H1 (cell line): Measurements from ENCODE around the gene RAD23A. TPM values are rescaled to one million over a fixed set of nuclear protein-coding genes. Genes with fewer than 3 reads are reported as not detected.

Experiments
- ASH2L ChIP-seq: fragments of 200-600, 300-600 bp; sonication (generic); IDR thresholded peaks from one replicate; pipeline ENCODE4 v1.7.1; 2017; ENCODE audit warnings: low read length
- POU5F1 ChIP-seq: IDR thresholded peaks from 2 replicates; pipeline ENCODE4 v1.6.1; 2011; ENCODE audit warnings: low read depth, mild to moderate bottlenecking, low read length, moderate library complexity
- TAF1 ChIP-seq: IDR thresholded peaks from 2 replicates; pipeline ENCODE4 v1.6.1; 2011; ENCODE audit warnings: mild to moderate bottlenecking, low read depth, low read length
- polyA plus RNA-seq, 7 experiments: library from polyadenylated mRNA; depleted of rRNA in 3 of 7; stranded (reverse) in 5 of 7; unstranded in 2 of 7; fragments of >200 nt in 5 of 7; fragments of 200-250 nt in 2 of 7; gene quantifications; 1 replicate in 5 of 7; 2 replicates in 1 of 7; 4 replicates in 1 of 7; pipeline versions ENCODE4 v1.2.1 to v1.2.3, GENCODE V29; 2011 to 2013; ENCODE audit warnings: missing spikeins in 2 of 7, mixed read lengths in 2 of 7
- total RNA-seq: library from RNA; stranded (reverse); fragmentation: NEBNext Ultra II Directional; extraction: Animal tissue kit (Norgen Biotek cat#: 25700); gene quantifications from 2 replicates; pipeline ENCODE4 v1.2.1, GENCODE V29; 2021
- TF ChIP-seq, protein P1 (sequence below): fragments of 300-600 bp; sonication (generic); IDR thresholded peaks from 2 replicates; pipeline ENCODE4 v1.7.1; 2012; ENCODE audit warnings: low read length, moderate library complexity, mild to moderate bottlenecking, inconsistent platforms; ENCODE audit not compliant: insufficient replicate concordance

RAD23A gene
- total and polyA plus RNA-seq, 2 of the 8 experiments (the other 6 are each of a cell fraction or from before 2014, with no cell fraction given), result 40.0 to 76.1 TPM

DNA sequence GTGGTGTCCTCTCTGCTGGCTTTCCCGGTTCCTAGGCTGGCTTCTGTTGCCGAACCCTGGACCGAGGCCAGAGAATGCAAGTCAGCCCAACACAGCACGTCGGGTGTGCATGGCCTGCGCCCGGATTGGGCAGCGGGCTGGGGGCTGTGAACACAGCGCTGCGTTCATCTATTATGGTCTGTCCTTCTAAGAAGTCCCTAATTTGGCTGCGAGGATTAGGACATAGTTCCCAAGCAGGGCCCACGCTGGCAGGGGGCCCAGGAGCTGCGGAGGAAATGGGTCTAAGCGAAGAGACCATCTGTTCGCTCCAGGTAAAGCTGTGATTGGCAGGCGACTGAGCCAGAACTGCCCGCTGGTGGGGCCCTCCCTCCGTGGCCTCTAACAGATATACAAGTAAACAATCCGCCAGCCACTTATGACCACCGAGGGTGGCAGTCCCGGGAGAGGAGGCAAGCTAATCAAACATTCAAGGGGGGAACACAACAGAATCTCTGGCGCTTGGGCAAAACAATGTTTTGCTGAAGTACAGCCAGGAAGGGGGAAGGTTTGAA, 32.6 kb upstream of the RAD23A start (continued):
- TF ChIP-seq, protein P1, sequence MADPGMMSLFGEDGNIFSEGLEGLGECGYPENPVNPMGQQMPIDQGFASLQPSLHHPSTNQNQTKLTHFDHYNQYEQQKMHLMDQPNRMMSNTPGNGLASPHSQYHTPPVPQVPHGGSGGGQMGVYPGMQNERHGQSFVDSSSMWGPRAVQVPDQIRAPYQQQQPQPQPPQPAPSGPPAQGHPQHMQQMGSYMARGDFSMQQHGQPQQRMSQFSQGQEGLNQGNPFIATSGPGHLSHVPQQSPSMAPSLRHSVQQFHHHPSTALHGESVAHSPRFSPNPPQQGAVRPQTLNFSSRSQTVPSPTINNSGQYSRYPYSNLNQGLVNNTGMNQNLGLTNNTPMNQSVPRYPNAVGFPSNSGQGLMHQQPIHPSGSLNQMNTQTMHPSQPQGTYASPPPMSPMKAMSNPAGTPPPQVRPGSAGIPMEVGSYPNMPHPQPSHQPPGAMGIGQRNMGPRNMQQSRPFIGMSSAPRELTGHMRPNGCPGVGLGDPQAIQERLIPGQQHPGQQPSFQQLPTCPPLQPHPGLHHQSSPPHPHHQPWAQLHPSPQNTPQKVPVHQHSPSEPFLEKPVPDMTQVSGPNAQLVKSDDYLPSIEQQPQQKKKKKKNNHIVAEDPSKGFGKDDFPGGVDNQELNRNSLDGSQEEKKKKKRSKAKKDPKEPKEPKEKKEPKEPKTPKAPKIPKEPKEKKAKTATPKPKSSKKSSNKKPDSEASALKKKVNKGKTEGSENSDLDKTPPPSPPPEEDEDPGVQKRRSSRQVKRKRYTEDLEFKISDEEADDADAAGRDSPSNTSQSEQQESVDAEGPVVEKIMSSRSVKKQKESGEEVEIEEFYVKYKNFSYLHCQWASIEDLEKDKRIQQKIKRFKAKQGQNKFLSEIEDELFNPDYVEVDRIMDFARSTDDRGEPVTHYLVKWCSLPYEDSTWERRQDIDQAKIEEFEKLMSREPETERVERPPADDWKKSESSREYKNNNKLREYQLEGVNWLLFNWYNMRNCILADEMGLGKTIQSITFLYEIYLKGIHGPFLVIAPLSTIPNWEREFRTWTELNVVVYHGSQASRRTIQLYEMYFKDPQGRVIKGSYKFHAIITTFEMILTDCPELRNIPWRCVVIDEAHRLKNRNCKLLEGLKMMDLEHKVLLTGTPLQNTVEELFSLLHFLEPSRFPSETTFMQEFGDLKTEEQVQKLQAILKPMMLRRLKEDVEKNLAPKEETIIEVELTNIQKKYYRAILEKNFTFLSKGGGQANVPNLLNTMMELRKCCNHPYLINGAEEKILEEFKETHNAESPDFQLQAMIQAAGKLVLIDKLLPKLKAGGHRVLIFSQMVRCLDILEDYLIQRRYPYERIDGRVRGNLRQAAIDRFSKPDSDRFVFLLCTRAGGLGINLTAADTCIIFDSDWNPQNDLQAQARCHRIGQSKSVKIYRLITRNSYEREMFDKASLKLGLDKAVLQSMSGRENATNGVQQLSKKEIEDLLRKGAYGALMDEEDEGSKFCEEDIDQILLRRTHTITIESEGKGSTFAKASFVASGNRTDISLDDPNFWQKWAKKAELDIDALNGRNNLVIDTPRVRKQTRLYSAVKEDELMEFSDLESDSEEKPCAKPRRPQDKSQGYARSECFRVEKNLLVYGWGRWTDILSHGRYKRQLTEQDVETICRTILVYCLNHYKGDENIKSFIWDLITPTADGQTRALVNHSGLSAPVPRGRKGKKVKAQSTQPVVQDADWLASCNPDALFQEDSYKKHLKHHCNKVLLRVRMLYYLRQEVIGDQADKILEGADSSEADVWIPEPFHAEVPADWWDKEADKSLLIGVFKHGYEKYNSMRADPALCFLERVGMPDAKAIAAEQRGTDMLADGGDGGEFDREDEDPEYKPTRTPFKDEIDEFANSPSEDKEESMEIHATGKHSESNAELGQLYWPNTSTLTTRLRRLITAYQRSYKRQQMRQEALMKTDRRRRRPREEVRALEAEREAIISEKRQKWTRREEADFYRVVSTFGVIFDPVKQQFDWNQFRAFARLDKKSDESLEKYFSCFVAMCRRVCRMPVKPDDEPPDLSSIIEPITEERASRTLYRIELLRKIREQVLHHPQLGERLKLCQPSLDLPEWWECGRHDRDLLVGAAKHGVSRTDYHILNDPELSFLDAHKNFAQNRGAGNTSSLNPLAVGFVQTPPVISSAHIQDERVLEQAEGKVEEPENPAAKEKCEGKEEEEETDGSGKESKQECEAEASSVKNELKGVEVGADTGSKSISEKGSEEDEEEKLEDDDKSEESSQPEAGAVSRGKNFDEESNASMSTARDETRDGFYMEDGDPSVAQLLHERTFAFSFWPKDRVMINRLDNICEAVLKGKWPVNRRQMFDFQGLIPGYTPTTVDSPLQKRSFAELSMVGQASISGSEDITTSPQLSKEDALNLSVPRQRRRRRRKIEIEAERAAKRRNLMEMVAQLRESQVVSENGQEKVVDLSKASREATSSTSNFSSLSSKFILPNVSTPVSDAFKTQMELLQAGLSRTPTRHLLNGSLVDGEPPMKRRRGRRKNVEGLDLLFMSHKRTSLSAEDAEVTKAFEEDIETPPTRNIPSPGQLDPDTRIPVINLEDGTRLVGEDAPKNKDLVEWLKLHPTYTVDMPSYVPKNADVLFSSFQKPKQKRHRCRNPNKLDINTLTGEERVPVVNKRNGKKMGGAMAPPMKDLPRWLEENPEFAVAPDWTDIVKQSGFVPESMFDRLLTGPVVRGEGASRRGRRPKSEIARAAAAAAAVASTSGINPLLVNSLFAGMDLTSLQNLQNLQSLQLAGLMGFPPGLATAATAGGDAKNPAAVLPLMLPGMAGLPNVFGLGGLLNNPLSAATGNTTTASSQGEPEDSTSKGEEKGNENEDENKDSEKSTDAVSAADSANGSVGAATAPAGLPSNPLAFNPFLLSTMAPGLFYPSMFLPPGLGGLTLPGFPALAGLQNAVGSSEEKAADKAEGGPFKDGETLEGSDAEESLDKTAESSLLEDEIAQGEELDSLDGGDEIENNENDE, result no peak
- TF ChIP-seq TAF1 (peak; percentile 19; the same call in 1 of the 2 replicates), ASH2L (peak; percentile 23), POU5F1 (no peak)
